HK-2 (cell line): ENCODE measurements around the gene HDGFL3.

Experiments
- DNase-seq: peaks from one replicate; pipeline ENCODE4 v3.0.0-alpha.2; 2018; ENCODE audit not compliant: unreplicated experiment

Gene HDGFL3

GRCh38 chr15:83127547-83128150, 80.0 kb downstream of the HDGFL3 start:
- DNase-seq, result no peak

GRCh38 chr15:83123529-83123928, 84.1 kb downstream of the HDGFL3 start:
- no peak for DNase-seq

GRCh38 chr15:83119968-83120581, 87.5 kb downstream of the HDGFL3 start:
- no peak for DNase-seq

GRCh38 chr15:83118968-83119367, 88.7 kb downstream of the HDGFL3 start:
- no peak for DNase-seq

GRCh38 chr15:83118291-83118827, 89.3 kb downstream of the HDGFL3 start:
- DNase-seq, result no peak

GRCh38 chr15:83115831-83116565, 91.6 kb downstream of the HDGFL3 start:
- no peak for DNase-seq

- no peak for DNase-seq
These were observed 92.2 kb downstream of the HDGFL3 start for GRCh38 chr15:83115410-83115809.

GRCh38 chr15:83114856-83115255, 92.8 kb downstream of the HDGFL3 start:
- DNase-seq, result no peak

- no peak for DNase-seq
These were observed 93.5 kb downstream of the HDGFL3 start for GRCh38 chr15:83113881-83114674.

- no peak for DNase-seq
These were observed 94.7 kb downstream of the HDGFL3 start for GRCh38 chr15:83112956-83113299.

GRCh38 chr15:83112233-83112955, 95.2 kb downstream of the HDGFL3 start:
- no peak for DNase-seq

GRCh38 chr15:83111149-83111548, 96.5 kb downstream of the HDGFL3 start:
- no peak for DNase-seq

GRCh38 chr15:83110381-83110780, 97.2 kb downstream of the HDGFL3 start:
- DNase-seq, result no peak

- no peak for DNase-seq
These were observed 98.1 kb downstream of the HDGFL3 start for GRCh38 chr15:83109532-83109931.

- peak; percentile 14 for DNase-seq
These were observed 99.1 kb downstream of the HDGFL3 start for GRCh38 chr15:83108266-83109219.

GRCh38 chr15:83107841-83108181, 99.8 kb downstream of the HDGFL3 start:
- DNase-seq, result no peak

- DNase-seq, result peak; percentile 14
These were observed 100.4 kb downstream of the HDGFL3 start, which contains the start of gene TM6SF1 for GRCh38 chr15:83106994-83107840. TM6SF1 (plus strand) TSS chr15:83107645; CDS start chr15:83107681, 36 bp downstream.

GRCh38 chr15:83105440-83105839, 102.2 kb downstream of the HDGFL3 start:
- no peak for DNase-seq

GRCh38 chr15:83104141-83104540, 103.5 kb downstream of the HDGFL3 start:
- no peak for DNase-seq
